Esophagus mucosa (tissue), 1 donor: ENCODE data around the gene SPRED3. TPM values are rescaled to one million over a fixed set of nuclear protein-coding genes. Genes with fewer than 3 reads are reported as not detected.
A peak's percentile ranks its signal among the peaks of the same experiment; 100 is the strongest.
"Not testable (repeated sequence)": the region's sequence is repeated elsewhere in the genome, so short reads cannot be mapped to it uniquely, and the experiment has no call there.

Experiments
- ATAC-seq: fragments of 200-7000 bp; cut with Tn5 transposase; one replicate; pipeline ENCODE4 v1.9.1; 2020
- total RNA-seq: library from RNA; stranded (reverse); gene quantifications from one replicate; pipeline ENCODE4 v1.2.4, GENCODE V29; 2023
- donor health status: DM: yes; HTN: yes; CAD: no.

The SPRED3 gene
- total RNA-seq, 1 donor from 2014 or later = 0.56 TPM

GRCh38 chr19:38422438-38422837 lies 33.9 kb downstream of the SPRED3 start:
- no peak for ATAC-seq

- ATAC-seq = no peak
Observed at GRCh38 chr19:38424272-38424671, 35.8 kb downstream of the SPRED3 start.

- ATAC-seq = peak; percentile 17
Observed at GRCh38 chr19:38425222-38425809, 36.8 kb downstream of the SPRED3 start.

- peak; percentile 17 for ATAC-seq
Observed at GRCh38 chr19:38425810-38426466, 37.4 kb downstream of the SPRED3 start, which contains the start of gene RASGRP4. RASGRP4 (minus strand) TSS chr19:38426219; CDS start chr19:38426091, 128 bp downstream.

GRCh38 chr19:38427035-38427677 lies 38.7 kb downstream of the SPRED3 start:
- not testable (repeated sequence) for ATAC-seq

GRCh38 chr19:38429055-38429810 lies 40.7 kb downstream of the SPRED3 start:
- ATAC-seq = no peak

GRCh38 chr19:38429811-38430156 lies 41.3 kb downstream of the SPRED3 start:
- ATAC-seq = no peak

- no peak for ATAC-seq
Observed at GRCh38 chr19:38430931-38431330, 42.4 kb downstream of the SPRED3 start.

GRCh38 chr19:38433268-38433733 lies 44.8 kb downstream of the SPRED3 start, which contains the start of gene RYR1:
RYR1 (plus strand) TSS chr19:38433691; CDS start chr19:38433830, 139 bp downstream.
- ATAC-seq = peak; percentile 60

- ATAC-seq = no peak
Observed at GRCh38 chr19:38434549-38435051, 46.1 kb downstream of the SPRED3 start.

- ATAC-seq = no peak
Observed at GRCh38 chr19:38437295-38437694, 48.8 kb downstream of the SPRED3 start.

- no peak for ATAC-seq
Observed at GRCh38 chr19:38437917-38438316, 49.4 kb downstream of the SPRED3 start.

- no peak for ATAC-seq
Observed at GRCh38 chr19:38440592-38440991, 52.1 kb downstream of the SPRED3 start.

GRCh38 chr19:38441657-38442348 lies 53.3 kb downstream of the SPRED3 start:
- ATAC-seq = no peak

- no peak for ATAC-seq
Observed at GRCh38 chr19:38442736-38443135, 54.2 kb downstream of the SPRED3 start.

GRCh38 chr19:38443458-38443999 lies 55.0 kb downstream of the SPRED3 start:
- ATAC-seq = no peak

GRCh38 chr19:38444026-38444425 lies 55.5 kb downstream of the SPRED3 start:
- no peak for ATAC-seq

- ATAC-seq = no peak
Observed at GRCh38 chr19:38445362-38445761, 56.9 kb downstream of the SPRED3 start.

GRCh38 chr19:38448225-38448624 lies 59.7 kb downstream of the SPRED3 start:
- no peak for ATAC-seq
